Trophoblast cell (in vitro differentiated cells and primary cell): ENCODE results near the gene EIF2S2.

Source experiments
- DNase-seq, 2 donors: peaks; one replicate each; pipeline ENCODE4 v3.0.0-alpha.2; 2016
- H2AFZ ChIP-seq: 2 replicates; pipeline ENCODE4 v1.6.1; 2013; ENCODE audit warnings: low read length, moderate library complexity, mild to moderate bottlenecking; ENCODE audit not compliant: insufficient read depth, poor library complexity
- H2AK5ac ChIP-seq: 2 replicates; pipeline ENCODE4 v1.6.1; 2013; ENCODE audit warnings: mild to moderate bottlenecking, low read length
- H2BK120ac ChIP-seq: 2 replicates; pipeline ENCODE4 v1.6.1; 2013; ENCODE audit warnings: low read length, mild to moderate bottlenecking, moderate library complexity; ENCODE audit not compliant: insufficient read depth, poor library complexity
- H2BK12ac ChIP-seq: 2 replicates; pipeline ENCODE4 v1.6.1; 2013; ENCODE audit warnings: mild to moderate bottlenecking, low read length, moderate library complexity
- H2BK5ac ChIP-seq: 2 replicates; pipeline ENCODE4 v1.6.1; 2013; ENCODE audit warnings: low read length, low read depth, moderate library complexity, mild to moderate bottlenecking; ENCODE audit not compliant: poor library complexity
- H3K14ac ChIP-seq: 2 replicates; pipeline ENCODE4 v1.6.1; 2013; ENCODE audit warnings: mild to moderate bottlenecking, low read length
- H3K18ac ChIP-seq: 2 replicates; pipeline ENCODE4 v1.6.1; 2013; ENCODE audit warnings: mild to moderate bottlenecking, low read length
- H3K23ac ChIP-seq: 2 replicates; pipeline ENCODE4 v1.6.1; 2013; ENCODE audit warnings: low read length
- H3K27ac ChIP-seq: 2 replicates; pipeline ENCODE4 v1.5.1; 2013; ENCODE audit warnings: low read depth, mild to moderate bottlenecking, inconsistent platforms, low read length, moderate library complexity
- H3K27me3 ChIP-seq: 2 replicates; pipeline ENCODE4 v1.6.1; 2013; ENCODE audit warnings: inconsistent platforms, mild to moderate bottlenecking, low read length, moderate library complexity; ENCODE audit not compliant: insufficient read depth
- H3K36me3 ChIP-seq, 2 experiments: 1 replicate in 1 of 2; 2 replicates in 1 of 2; pipeline ENCODE4 v1.6.1; 2013; ENCODE audit warnings: low read length in 2 of 2, mild to moderate bottlenecking in 2 of 2, moderate library complexity in 1 of 2; ENCODE audit not compliant: insufficient read depth in 2 of 2, control insufficient read depth in 1 of 2
- H3K4ac ChIP-seq: 2 replicates; pipeline ENCODE4 v1.6.1; 2013; ENCODE audit warnings: low read depth, mild to moderate bottlenecking, low read length, moderate library complexity
- H3K4me1 ChIP-seq, 2 experiments: 1 replicate in 1 of 2; 2 replicates in 1 of 2; pipeline ENCODE4 v1.6.1; 2013; ENCODE audit warnings: low read length in 2 of 2, mild to moderate bottlenecking in 2 of 2, moderate library complexity in 1 of 2; ENCODE audit not compliant: insufficient read depth in 2 of 2, control insufficient read depth in 1 of 2
- H3K4me2 ChIP-seq: 2 replicates; pipeline ENCODE4 v1.6.1; 2013; ENCODE audit warnings: inconsistent platforms, mild to moderate bottlenecking, low read length, moderate library complexity
- H3K4me3 ChIP-seq: 2 replicates; pipeline ENCODE4 v1.5.1; 2013; ENCODE audit warnings: mild to moderate bottlenecking, low read depth, low read length, inconsistent platforms
- H3K79me1 ChIP-seq: one replicate; pipeline ENCODE4 v1.6.1; 2013; ENCODE audit warnings: low read length
- H3K79me2 ChIP-seq: 2 replicates; pipeline ENCODE4 v1.6.1; 2013; ENCODE audit warnings: low read length, mild to moderate bottlenecking; ENCODE audit not compliant: control insufficient read depth, insufficient read depth, poor library complexity
- H3K9ac ChIP-seq: 2 replicates; pipeline ENCODE4 v1.6.1; 2013; ENCODE audit warnings: mild to moderate bottlenecking, low read length
- H3K9me3 ChIP-seq: 2 replicates; pipeline ENCODE4 v1.6.1; 2013; ENCODE audit warnings: low read depth, mild to moderate bottlenecking, control low read depth, inconsistent platforms, low read length; ENCODE audit not compliant: insufficient read depth
- H4K12ac ChIP-seq: 2 replicates; pipeline ENCODE4 v1.6.1; 2013; ENCODE audit warnings: low read depth, mild to moderate bottlenecking, low read length, moderate library complexity
- H4K8ac ChIP-seq: 2 replicates; pipeline ENCODE4 v1.6.1; 2013; ENCODE audit warnings: low read depth, mild to moderate bottlenecking, low read length, moderate library complexity
- H4K91ac ChIP-seq: one replicate; pipeline ENCODE4 v1.6.1; 2013; ENCODE audit warnings: low read depth, mild to moderate bottlenecking, low read length, moderate library complexity
- WGBS: extraction: QIAGEN DNeasy Blood & Tissue Kit; methylation state at CpG from one replicate; pipeline ENCODE4 v1.1.7; 2013; ENCODE audit warnings: missing lambda C conversion rate; ENCODE audit not compliant: insufficient read length, insufficient coverage; ENCODE audit errors: extremely low coverage; 5-methylcytosine and 5-hydroxymethylcytosine counted together

EIF2S2 gene

GRCh38 chr20:34120213-34120612 lies 8.2 kb upstream of the EIF2S2 start:
- H3K27ac ChIP-seq = no peak overlapping the region
- no peak for DNase-seq
- no peak overlapping the region for H2BK120ac ChIP-seq
- H3K18ac ChIP-seq = no peak overlapping the region
- H3K79me1 ChIP-seq = no peaks in the 10 kb centered on the region
- H3K27me3 ChIP-seq = no peaks in the 10 kb centered on the region
- H2BK5ac ChIP-seq = no peak overlapping the region
- no peak overlapping the region for H3K4ac ChIP-seq
- H4K12ac ChIP-seq = no peak overlapping the region
- H3K14ac ChIP-seq = no peak overlapping the region
- WGBS = no CpG with 5 or more reads among the region's 2 CpGs
- no peaks in the 10 kb centered on the region for H3K79me2 ChIP-seq
- no peak overlapping the region for H4K91ac ChIP-seq
- no peak overlapping the region for H3K4me2 ChIP-seq
- no peak overlapping the region for H4K8ac ChIP-seq
- H3K4me1 ChIP-seq = no peaks in the 10 kb centered on the region
- H2AFZ ChIP-seq = no peak overlapping the region
- H3K36me3 ChIP-seq = no peaks in the 10 kb centered on the region
- no peak overlapping the region for H2BK12ac ChIP-seq
- H2AK5ac ChIP-seq = no peak overlapping the region
- H3K9me3 ChIP-seq = no peaks in the 10 kb centered on the region
- H3K9ac ChIP-seq = no peak overlapping the region
- no peak overlapping the region for H3K4me3 ChIP-seq
- H3K23ac ChIP-seq = no peak overlapping the region

GRCh38 chr20:34115232-34115631 lies 3.2 kb upstream of the EIF2S2 start:
- Histone ChIP-seq H4K91ac (no peak overlapping the region), H2AK5ac (no peak overlapping the region), H2BK120ac (no peak overlapping the region), H3K18ac (no peak overlapping the region), H3K9ac (no peak overlapping the region), H2AFZ (no peak overlapping the region), H3K36me3 (no peaks in the 10 kb centered on the region), H3K4me3 (no peak overlapping the region), H3K9me3 (no peaks in the 10 kb centered on the region), H3K79me1 (peaks cover 14% of the 10 kb centered on the region), H3K27me3 (no peaks in the 10 kb centered on the region), H3K4me2 (no peak overlapping the region), H3K14ac (no peak overlapping the region), H3K4ac (no peak overlapping the region), H4K8ac (no peak overlapping the region), H4K12ac (no peak overlapping the region), H3K27ac (no peak overlapping the region), H2BK5ac (no peak overlapping the region), H3K23ac (no peak overlapping the region), H3K4me1 (peaks cover 0 to 3% of the 10 kb centered on the region in 2 experiments), H2BK12ac (no peak overlapping the region), H3K79me2 (peaks cover 14% of the 10 kb centered on the region)
- no peak for DNase-seq

GRCh38 chr20:34114809-34115208 lies 2.8 kb upstream of the EIF2S2 start:
- H3K79me1 ChIP-seq = peaks cover 14% of the 10 kb centered on the region
- H3K4me1 ChIP-seq = peaks cover 0 to 5% of the 10 kb centered on the region in 2 experiments
- H3K9me3 ChIP-seq = no peaks in the 10 kb centered on the region
- H3K23ac ChIP-seq = no peak overlapping the region
- no peak overlapping the region for H2BK12ac ChIP-seq
- H4K12ac ChIP-seq = no peak overlapping the region
- H3K9ac ChIP-seq = no peak overlapping the region
- H3K4me3 ChIP-seq = no peak overlapping the region
- H3K79me2 ChIP-seq = peaks cover 16% of the 10 kb centered on the region
- H2AK5ac ChIP-seq = no peak overlapping the region
- no peak overlapping the region for H3K14ac ChIP-seq
- WGBS = no CpG with 5 or more reads among the region's 4 CpGs
- H2BK5ac ChIP-seq = no peak overlapping the region
- no peak overlapping the region for H3K27ac ChIP-seq
- H3K18ac ChIP-seq = no peak overlapping the region
- H2AFZ ChIP-seq = no peak overlapping the region
- DNase-seq = no peak
- no peak overlapping the region for H3K4me2 ChIP-seq
- H4K8ac ChIP-seq = no peak overlapping the region
- no peak overlapping the region for H3K4ac ChIP-seq
- H3K36me3 ChIP-seq = no peaks in the 10 kb centered on the region
- no peak overlapping the region for H2BK120ac ChIP-seq
- H3K27me3 ChIP-seq = no peaks in the 10 kb centered on the region
- H4K91ac ChIP-seq = no peak overlapping the region

GRCh38 chr20:34112600-34113101 lies 608 bp upstream of the EIF2S2 start:
- Histone ChIP-seq H3K4me2 (peak overlapping the region; percentile 86), H2AFZ (peak overlapping the region; percentile 61), H3K27ac (peak overlapping the region; percentile 73), H2BK5ac (peak overlapping the region; percentile 45), H4K91ac (peak overlapping the region; percentile 64), H3K18ac (peak overlapping the region; percentile 46), H4K8ac (peak overlapping the region; percentile 93), H2AK5ac (no peak overlapping the region), H3K27me3 (no peaks in the 10 kb centered on the region), H3K36me3 (peaks cover 3 to 4% of the 10 kb centered on the region in 2 experiments), H3K14ac (peak overlapping the region; percentile 61), H3K4me3 (peak overlapping the region; percentile 70), H3K9ac (peak overlapping the region; percentile 73), H3K9me3 (no peaks in the 10 kb centered on the region), H3K23ac (no peak overlapping the region), H2BK120ac (peak overlapping the region; percentile 52), H2BK12ac (no peak overlapping the region), H3K4ac (no peak overlapping the region), H3K79me1 (peaks cover 14% of the 10 kb centered on the region), H3K4me1 (peaks cover 0 to 5% of the 10 kb centered on the region in 2 experiments), H3K79me2 (peaks cover 22% of the 10 kb centered on the region), H4K12ac (peak overlapping the region; percentile 63)
- no CpG with 5 or more reads among the region's 18 CpGs for WGBS
- DNase-seq = no peak
